Gastrocnemius medialis (tissue), 4 donors: ENCODE results near the gene RSPH10B.
A peak's percentile ranks its signal among the peaks of the same experiment; 100 is the strongest.

ENCODE experiments used
- CTCF ChIP-seq, 5 experiments: fragments of 450-650 bp in 3 of 5; fragments of 200-600 bp in 2 of 5; sonication (generic) in 2 of 5; IDR thresholded peaks in 4 of 5; conservative IDR thresholded peaks in 1 of 5; 1 replicate in 4 of 5; 2 replicates in 1 of 5; pipeline ENCODE4 v1.5.1; 2016 to 2019; ENCODE audit warnings: antibody characterized with exemption in 5 of 5, mild to moderate bottlenecking in 3 of 5, moderate library complexity in 3 of 5
- POLR2A ChIP-seq, 2 donors: fragments of 450-650 bp; IDR thresholded peaks; one replicate each; pipeline ENCODE4 v1.6.1; 2017; ENCODE audit warnings: antibody characterized with exemption in 2 of 2, mild to moderate bottlenecking in 2 of 2, moderate library complexity in 2 of 2

DNA sequence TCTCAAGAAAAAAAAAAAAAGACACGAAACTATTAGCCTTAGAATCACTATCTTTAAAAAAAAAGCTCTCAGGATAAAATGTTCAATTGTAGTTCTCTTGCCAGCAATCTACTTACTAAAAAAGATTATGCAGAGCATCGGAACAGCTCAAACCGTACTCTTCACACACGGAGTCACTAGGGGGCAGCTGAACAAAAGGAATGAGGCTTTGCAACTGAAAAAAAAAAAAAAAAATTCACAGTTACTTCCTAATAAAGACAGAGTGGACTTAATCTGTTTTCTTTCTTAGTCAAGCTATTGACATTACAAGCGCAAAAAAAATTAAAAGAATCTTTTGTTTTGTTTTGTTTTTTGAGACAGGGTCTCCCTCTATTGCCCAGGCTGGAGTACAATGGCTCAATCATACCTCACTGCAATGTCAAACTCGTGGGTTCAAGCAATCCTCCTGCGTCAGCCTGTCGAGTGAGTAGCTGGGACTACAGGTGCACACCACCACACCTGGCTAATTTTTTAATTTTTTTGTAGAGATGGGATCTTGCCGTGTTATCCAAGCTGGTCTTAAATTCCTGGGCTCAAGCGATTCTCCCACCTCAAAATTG, 26.8 kb upstream of the RSPH10B start:
- TF ChIP-seq POLR2A (IDR thresholded peaks at IDR 0.05) (no peak), CTCF (IDR thresholded peaks at IDR 0.05 in 4 of 5, conservative IDR thresholded peaks at IDR 0.05 in 1 of 5) (peak; percentile 38 to 63 (median 58))
